Measurements from ENCODE around the gene CBY1.

Gene CBY1

DNA sequence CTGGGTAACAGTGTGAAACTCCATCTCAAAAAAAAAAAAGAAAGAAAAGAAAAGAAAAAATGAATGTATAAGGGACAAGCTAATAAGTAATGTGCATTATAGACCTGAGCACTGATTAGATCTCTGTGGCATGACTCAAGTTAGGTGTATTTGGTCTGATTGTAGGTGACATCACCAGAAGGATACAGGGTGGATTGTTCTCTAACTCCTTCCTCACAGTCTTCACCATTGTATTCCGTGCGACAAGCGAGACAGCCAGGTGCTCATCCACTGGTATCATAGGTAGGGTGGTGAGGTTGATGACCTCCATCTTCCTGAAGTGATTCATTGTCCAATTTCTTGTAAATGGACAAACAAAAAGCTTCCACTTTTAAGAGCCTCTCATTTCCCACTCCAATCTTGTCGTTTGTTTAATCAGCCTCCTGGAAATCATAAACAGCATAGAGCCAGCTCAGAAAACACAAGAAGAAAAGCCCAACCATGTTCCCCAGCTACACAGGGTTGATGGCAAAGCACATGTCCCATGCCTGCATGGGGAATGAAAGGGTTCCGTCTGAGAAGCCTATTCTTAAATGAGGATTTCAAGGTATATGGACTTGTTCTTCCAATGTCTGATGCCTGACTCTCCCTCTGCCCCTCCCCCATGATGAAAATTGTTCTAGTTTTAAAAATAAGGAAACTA is 6.5 kb upstream of the CBY1 start:
- no peak for DNase-seq (ENCODE audit: low read depth, low spot score)

DNA sequence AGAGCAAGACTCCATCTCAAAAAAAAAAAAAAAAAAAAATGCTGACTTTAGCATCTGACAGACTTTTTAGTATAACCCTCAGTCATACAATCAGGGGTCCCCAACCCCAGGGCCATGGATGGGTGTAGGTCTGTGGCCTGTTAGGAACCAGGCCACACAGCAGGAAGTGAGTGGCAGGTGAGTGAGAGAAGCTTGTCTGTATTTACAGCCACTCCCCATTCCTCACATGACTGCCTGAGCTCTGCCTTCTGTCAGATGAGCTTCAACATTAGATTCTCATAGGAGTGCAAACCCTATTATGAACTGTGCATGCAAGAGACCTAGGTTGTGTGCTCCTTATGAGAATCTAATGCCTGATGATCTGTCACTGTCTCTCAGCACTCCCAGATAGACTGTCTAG is 3.6 kb upstream of the CBY1 start:
- DNase-seq (ENCODE audit: low read depth, low spot score), result no peak

DNA sequence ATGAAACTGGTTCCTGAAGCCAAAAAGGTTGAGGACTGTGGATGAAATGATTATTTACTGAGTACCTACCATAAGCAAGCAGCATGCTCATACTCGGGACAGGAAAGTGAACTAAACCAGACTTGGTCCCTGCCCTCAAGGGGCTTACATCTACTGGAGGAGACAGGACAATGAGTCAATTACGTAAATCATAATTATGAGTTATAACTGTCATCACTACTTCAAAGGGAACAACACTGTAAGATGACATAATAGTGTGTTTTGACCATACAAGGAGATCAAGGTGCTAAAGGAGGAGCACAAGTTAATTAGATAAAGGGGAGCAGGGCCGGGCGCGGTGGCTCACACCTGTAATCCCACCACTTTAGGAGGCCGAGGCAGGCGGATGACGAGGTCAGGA is 2.7 kb upstream of the CBY1 start:
- DNase-seq (ENCODE audit: low read depth, low spot score), result no peak

GRCh38 chr22:38655519-38656255 is 751 bp upstream of the CBY1 start:
- DNase-seq (ENCODE audit: low read depth, low spot score), result no peak

DNA sequence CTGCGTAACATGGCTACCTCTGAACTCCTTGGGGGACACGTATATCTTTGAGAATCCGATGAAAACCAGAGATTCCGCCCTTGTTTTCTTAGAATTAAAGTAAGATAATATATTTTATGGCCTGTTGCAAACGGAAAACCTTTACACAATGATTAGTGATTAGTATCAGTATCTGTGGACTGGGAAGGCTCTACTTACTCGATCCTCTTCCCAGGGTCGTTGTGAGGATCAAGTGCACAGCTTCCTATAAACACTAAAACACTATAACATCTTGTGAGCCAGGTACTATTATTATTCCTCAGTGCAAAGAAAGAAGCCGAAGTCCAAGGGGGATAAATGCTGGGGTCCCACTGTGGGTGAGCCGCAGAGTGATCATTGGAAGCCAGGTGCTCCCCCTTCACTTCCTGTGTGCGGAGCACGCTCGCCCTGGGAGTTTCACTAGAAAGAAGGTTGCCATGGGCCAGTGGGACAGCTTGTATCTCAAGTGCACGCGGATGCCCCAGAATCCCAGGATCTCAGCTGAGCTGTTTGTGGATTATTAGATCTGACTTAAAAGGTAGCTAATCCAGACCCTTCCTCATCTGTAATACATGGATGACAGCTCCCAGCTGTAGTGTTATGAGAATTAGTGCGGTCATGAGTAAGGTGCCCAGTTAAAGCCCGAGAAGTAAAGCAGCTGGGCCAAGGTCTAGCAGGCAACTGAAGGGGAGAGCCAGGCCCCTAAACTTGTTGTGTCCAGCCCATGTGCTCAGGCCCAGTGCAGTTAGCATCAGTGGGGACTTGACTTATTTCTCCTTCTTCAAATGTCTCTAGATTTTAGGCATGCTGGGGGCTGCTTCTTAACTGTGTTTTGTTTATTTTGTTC is 839 bp downstream of the CBY1 start:
- DNase-seq (ENCODE audit: low read depth, low spot score), result peak; percentile 26

GRCh38 chr22:38674888-38675287 is 18.4 kb downstream of the CBY1 start:
- DNase-seq (ENCODE audit: low read depth, low spot score), result no peak

DNA sequence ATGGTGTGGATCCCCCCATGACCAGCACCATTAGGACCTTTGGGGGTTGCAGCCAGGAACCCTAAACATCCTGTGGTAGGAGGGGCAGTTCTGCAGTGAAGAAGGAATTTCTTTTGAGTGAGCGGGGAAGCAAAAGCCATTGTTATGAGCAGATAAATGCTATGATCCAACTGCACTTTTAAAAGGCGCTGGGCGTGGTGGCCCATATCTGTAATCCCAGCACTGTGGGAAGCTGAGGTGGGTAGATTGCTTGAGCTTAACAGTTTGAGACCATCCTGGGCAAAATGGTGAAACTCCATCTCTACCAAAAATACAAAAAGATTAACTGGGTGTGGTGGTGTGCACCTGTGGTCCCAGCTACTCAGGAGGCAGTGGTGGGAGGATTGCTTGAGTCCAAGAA is 19.4 kb downstream of the CBY1 start:
- no peak for DNase-seq (ENCODE audit: low read depth, low spot score)

- DNase-seq (ENCODE audit: low read depth, low spot score), result no peak
Observed at GRCh38 chr22:38681582-38682335, 25.3 kb downstream of the CBY1 start, which contains the start of gene TOMM22. TOMM22 (plus strand) TSS chr22:38681957; CDS start chr22:38681979, 22 bp downstream.

DNA sequence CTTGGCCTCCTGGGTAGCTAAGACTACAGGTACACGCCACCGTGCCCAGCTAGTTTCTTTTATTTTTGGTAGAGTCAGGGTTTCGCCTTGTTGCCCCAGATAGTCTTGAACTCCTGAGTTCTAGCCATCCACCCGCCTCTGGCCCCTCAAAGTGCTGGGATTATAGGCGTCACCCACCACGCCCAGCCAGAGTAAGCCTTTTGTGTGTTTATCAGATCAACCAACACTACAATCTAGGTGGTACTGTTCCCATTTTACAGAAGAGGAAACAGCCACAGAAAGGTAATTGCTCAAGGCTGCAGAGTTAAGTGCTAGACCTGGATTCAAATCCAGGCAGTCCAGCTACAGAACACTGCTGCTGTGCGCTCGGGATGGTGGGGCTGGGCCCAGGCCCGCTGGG is 28.5 kb downstream of the CBY1 start:
- DNase-seq (ENCODE audit: low read depth, low spot score), result no peak

DNA sequence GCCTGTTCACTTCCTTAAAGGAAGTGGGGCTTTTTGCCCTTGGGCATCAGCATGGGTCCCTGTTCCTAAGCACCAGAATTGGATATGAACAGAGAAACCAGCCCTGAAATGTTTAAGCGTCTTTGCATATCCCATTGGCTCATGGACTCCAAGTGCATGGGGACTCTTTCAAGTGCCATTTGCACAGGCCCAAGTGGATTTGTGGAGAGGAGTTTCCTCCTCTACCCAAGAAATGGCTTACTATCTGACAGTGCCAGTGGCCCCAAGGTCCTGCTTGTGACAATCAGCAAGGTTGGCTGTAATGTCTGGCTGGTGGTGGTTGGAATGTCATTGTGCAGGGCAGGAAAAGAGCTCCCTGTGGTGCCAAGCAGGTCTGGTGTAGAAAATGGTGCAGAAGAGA is 29.3 kb downstream of the CBY1 start:
- DNase-seq (ENCODE audit: low read depth, low spot score), result no peak

DNA sequence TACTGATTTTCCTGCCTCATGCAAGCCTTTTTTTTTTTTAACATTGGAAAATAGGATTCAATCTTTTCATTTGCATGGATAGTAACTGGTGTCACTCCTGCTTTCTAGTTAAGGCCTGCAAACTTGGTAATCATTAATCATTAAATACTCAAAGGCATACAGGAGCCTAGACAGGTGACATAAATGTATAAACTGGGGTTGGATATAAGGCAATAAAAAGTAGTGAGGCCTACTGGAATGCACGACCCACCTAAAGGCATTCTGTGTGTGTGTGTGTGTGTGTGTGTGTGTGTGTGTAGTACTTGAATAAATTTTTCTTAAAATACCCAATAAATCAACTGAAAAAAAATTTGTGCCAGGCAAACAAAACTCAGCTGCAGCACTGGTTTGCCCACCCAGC is 33.2 kb downstream of the CBY1 start:
- DNase-seq (ENCODE audit: low read depth, low spot score), result no peak

DNA sequence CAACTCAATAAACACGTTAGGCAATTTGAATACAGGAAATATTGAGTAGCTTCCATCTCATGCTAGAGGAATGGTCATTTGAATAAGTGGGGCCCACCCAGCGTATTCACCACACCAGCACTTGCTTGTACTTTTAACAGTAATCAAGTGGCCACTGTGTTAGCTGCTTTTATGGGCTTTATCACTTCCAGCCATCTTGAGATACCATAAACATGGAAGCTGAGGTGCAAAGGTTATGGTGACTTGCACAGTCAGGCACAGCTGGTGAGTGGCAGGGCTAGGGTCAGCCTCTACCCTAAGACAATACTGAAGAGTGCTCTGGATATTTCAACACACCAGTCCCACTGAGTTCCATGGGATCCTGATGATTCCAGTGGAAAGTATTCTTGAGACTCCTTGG is 37.6 kb downstream of the CBY1 start:
- no peak for DNase-seq (ENCODE audit: low read depth, low spot score)

- no peak for DNase-seq (ENCODE audit: low read depth, low spot score)
Observed at GRCh38 chr22:38694940-38695339, 38.5 kb downstream of the CBY1 start.

DNA sequence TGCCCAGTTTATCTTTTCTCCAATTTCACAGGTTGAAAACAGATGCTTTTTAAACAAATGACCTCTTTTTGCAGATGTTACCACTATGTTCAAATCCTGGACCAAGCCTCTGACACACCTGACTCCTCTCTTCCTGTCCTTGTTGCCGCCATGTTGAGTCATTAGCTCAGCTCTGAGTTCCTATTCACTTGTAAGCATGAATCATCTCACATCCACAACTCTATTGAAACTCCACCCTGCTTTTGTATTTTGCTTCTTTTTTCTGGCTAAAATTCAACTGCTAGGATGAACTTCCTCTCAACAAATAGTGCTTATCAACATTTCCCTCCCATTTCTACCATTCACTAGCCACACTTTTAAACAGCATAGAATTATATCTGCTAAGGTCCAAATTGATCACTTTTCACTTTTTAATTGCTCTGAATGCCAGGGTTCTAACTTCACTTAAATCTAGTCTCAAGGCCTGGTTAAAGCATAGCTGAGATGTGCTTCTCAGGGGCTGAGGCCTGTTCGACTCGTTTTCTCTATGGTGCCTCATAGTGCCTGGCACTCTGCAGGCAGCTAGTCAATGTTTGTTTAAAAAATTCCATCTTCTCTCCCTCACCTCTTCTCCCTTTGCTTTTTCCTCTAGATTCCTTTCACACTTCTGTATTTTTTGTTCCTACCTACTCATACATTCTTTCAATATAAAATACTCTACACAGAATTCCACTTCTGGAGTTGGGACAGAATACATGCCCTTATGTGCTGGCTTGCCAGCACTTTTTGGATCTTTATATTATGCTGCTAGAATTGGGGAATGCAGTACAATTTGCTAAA is 40.4 kb downstream of the CBY1 start:
- no peak for DNase-seq (ENCODE audit: low read depth, low spot score)

DNA sequence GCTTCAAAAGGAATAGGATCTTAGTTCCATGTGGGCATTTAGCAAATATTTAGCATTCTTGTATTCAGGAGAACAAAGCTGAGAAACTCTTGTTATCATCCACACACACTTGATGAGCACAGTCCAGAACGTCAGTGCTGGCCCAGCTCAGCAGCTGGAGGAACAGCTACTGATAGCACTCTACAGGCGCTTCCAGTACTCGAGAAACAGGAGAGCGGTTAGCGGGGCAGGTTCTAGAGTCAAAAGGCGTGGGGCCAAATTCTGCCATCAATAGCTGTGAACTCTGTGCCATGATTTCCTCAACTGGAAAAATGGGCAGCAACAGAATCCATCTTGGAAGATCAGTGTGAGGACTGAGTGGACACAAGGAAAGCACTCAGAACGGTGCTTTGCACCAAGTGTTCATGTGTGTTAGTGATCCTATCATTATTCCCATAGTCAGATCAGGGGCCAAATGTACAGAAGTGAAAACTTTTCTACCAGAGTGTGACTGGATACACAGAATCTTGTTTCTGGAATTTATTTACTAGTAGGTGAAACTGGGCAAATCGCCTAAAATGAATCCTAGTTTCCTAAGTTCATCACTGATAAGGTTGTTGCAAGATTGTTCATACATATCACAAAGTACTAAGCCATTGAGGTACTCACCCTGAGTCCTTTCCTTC is 41.1 kb downstream of the CBY1 start:
- no peak for DNase-seq (ENCODE audit: low read depth, low spot score)

GRCh38 chr22:38698407-38699094 is 42.1 kb downstream of the CBY1 start:
- no peak for DNase-seq (ENCODE audit: low read depth, low spot score)

DNA sequence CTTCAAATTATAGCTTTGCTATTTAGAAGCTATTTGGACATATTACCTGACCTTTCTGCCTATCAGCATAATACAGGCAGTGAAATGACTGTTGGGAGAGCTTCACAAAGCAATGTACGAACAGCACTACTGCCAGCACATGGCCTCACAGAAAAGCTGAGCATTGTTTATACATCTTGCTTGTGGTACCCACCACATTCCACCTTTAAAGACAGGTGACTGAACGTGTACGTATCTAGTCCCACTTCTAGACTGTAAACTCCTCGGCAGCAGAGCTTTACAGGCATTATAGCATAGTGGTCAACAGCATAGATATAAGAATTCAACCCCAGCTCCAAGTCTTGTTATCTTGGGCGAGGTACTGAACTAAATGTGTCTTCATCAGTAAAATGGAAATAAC is 42.7 kb downstream of the CBY1 start:
- DNase-seq (ENCODE audit: low read depth, low spot score), result no peak

- no peak for DNase-seq (ENCODE audit: low read depth, low spot score)
Observed at GRCh38 chr22:38699784-38700183, 43.3 kb downstream of the CBY1 start.

GRCh38 chr22:38700270-38700788 is 43.9 kb downstream of the CBY1 start:
- no peak for DNase-seq (ENCODE audit: low read depth, low spot score)
